ENCODE data around the gene RASGRP2. TPM values are rescaled to one million over a fixed set of nuclear protein-coding genes. Genes with fewer than 3 reads are reported as not detected.

The RASGRP2 gene
- total RNA-seq, 1 donor: 126 TPM

GRCh38 chr11:64764040-64764611 lies 20.2 kb upstream of the RASGRP2 start:
- no peak overlapping the region for H3K4me3 ChIP-seq (ENCODE audit: low read length)
- no peaks in the 10 kb centered on the region for H3K9me3 ChIP-seq (ENCODE audit: low read depth, low read length)
- peaks cover 96% of the 10 kb centered on the region for H3K4me1 ChIP-seq (ENCODE audit: insufficient read depth, low read length)
- no peaks in the 10 kb centered on the region for H3K27me3 ChIP-seq (ENCODE audit: insufficient read depth, low read length)

- no peaks in the 10 kb centered on the region for H3K9me3 ChIP-seq (ENCODE audit: low read depth, low read length)
- no peaks in the 10 kb centered on the region for H3K27me3 ChIP-seq (ENCODE audit: insufficient read depth, low read length)
- peaks cover 92% of the 10 kb centered on the region for H3K4me1 ChIP-seq (ENCODE audit: insufficient read depth, low read length)
- H3K4me3 ChIP-seq (ENCODE audit: low read length): no peak overlapping the region
Measured at GRCh38 chr11:64763526-64764039, 19.6 kb upstream of the RASGRP2 start.

GRCh38 chr11:64762674-64763525 lies 19.0 kb upstream of the RASGRP2 start:
- H3K27me3 ChIP-seq (ENCODE audit: insufficient read depth, low read length): no peaks in the 10 kb centered on the region
- no peaks in the 10 kb centered on the region for H3K9me3 ChIP-seq (ENCODE audit: low read depth, low read length)
- peaks cover 85% of the 10 kb centered on the region for H3K4me1 ChIP-seq (ENCODE audit: insufficient read depth, low read length)
- H3K4me3 ChIP-seq (ENCODE audit: low read length): no peak overlapping the region

GRCh38 chr11:64762277-64762673 lies 18.3 kb upstream of the RASGRP2 start:
- H3K4me1 ChIP-seq (ENCODE audit: insufficient read depth, low read length): peaks cover 79% of the 10 kb centered on the region
- no peaks in the 10 kb centered on the region for H3K27me3 ChIP-seq (ENCODE audit: insufficient read depth, low read length)
- H3K4me3 ChIP-seq (ENCODE audit: low read length): no peak overlapping the region
- no peaks in the 10 kb centered on the region for H3K9me3 ChIP-seq (ENCODE audit: low read depth, low read length)

- Histone ChIP-seq H3K9me3 (ENCODE audit: low read depth, low read length) (no peaks in the 10 kb centered on the region), H3K27me3 (ENCODE audit: insufficient read depth, low read length) (no peaks in the 10 kb centered on the region), H3K4me1 (ENCODE audit: insufficient read depth, low read length) (peaks cover 68% of the 10 kb centered on the region), H3K4me3 (ENCODE audit: low read length) (no peak overlapping the region)
Measured at GRCh38 chr11:64760759-64761420, 16.9 kb upstream of the RASGRP2 start.

- Histone ChIP-seq H3K4me1 (ENCODE audit: insufficient read depth, low read length) (peaks cover 60% of the 10 kb centered on the region), H3K27me3 (ENCODE audit: insufficient read depth, low read length) (no peaks in the 10 kb centered on the region), H3K9me3 (ENCODE audit: low read depth, low read length) (no peaks in the 10 kb centered on the region), H3K4me3 (ENCODE audit: low read length) (no peak within 1 kb of the TSS)
Measured at GRCh38 chr11:64759722-64760719, 16.1 kb upstream of the RASGRP2 start, which contains the start of gene PYGM. Gene PYGM, minus strand, starts transcription at chr11:64759974. Its CDS starts 76 bp downstream, at chr11:64759898.

- H3K27me3 ChIP-seq (ENCODE audit: insufficient read depth, low read length): no peaks in the 10 kb centered on the region
- H3K9me3 ChIP-seq (ENCODE audit: low read depth, low read length): no peaks in the 10 kb centered on the region
- peaks cover 52% of the 10 kb centered on the region for H3K4me1 ChIP-seq (ENCODE audit: insufficient read depth, low read length)
- no peak overlapping the region for H3K4me3 ChIP-seq (ENCODE audit: low read length)
Measured at GRCh38 chr11:64759131-64759721, 15.3 kb upstream of the RASGRP2 start.

- H3K4me3 ChIP-seq (ENCODE audit: low read length): no peak overlapping the region
Measured at GRCh38 chr11:64758330-64759079, 14.6 kb upstream of the RASGRP2 start.

GRCh38 chr11:64757549-64758329 lies 13.8 kb upstream of the RASGRP2 start:
- no peaks in the 10 kb centered on the region for H3K27me3 ChIP-seq (ENCODE audit: insufficient read depth, low read length)
- H3K4me1 ChIP-seq (ENCODE audit: insufficient read depth, low read length): peaks cover 37% of the 10 kb centered on the region
- no peak overlapping the region for H3K4me3 ChIP-seq (ENCODE audit: low read length)
- H3K9me3 ChIP-seq (ENCODE audit: low read depth, low read length): no peaks in the 10 kb centered on the region

More at GRCh38 chr11:64758330-64759079, 14.6 kb upstream of the RASGRP2 start:
- H3K27me3 ChIP-seq (ENCODE audit: insufficient read depth, low read length): no peaks in the 10 kb centered on the region
- no peaks in the 10 kb centered on the region for H3K9me3 ChIP-seq (ENCODE audit: low read depth, low read length)
- H3K4me1 ChIP-seq (ENCODE audit: insufficient read depth, low read length): peaks cover 44% of the 10 kb centered on the region

GRCh38 chr11:64755681-64756361 lies 11.9 kb upstream of the RASGRP2 start:
- Histone ChIP-seq H3K27me3 (ENCODE audit: insufficient read depth, low read length) (no peaks in the 10 kb centered on the region), H3K4me1 (ENCODE audit: insufficient read depth, low read length) (peaks cover 18% of the 10 kb centered on the region), H3K9me3 (ENCODE audit: low read depth, low read length) (no peaks in the 10 kb centered on the region), H3K4me3 (ENCODE audit: low read length) (no peak overlapping the region)

- H3K27me3 ChIP-seq (ENCODE audit: insufficient read depth, low read length): no peaks in the 10 kb centered on the region
- H3K4me3 ChIP-seq (ENCODE audit: low read length): no peak overlapping the region
- H3K4me1 ChIP-seq (ENCODE audit: insufficient read depth, low read length): peaks cover 16% of the 10 kb centered on the region
- H3K9me3 ChIP-seq (ENCODE audit: low read depth, low read length): no peaks in the 10 kb centered on the region
Measured at GRCh38 chr11:64754919-64755662, 11.1 kb upstream of the RASGRP2 start.

Measured in mononuclear cell (primary cell).